Stimulated activated CD8-positive, alpha-beta memory T cell treated with anti-CD3 and anti-CD28 coated beads, Interleukin-7, amount 100 ng/mL, for 24 hours (primary cell): ENCODE data around the gene RNF183.
A peak's percentile ranks its signal among the peaks of the same experiment; 100 is the strongest.

Source experiments
- DNase-seq: peaks from one replicate; pipeline ENCODE4 v3.0.0-alpha.2; 2020; ENCODE audit warnings: low read depth

RNF183 gene, protein sequence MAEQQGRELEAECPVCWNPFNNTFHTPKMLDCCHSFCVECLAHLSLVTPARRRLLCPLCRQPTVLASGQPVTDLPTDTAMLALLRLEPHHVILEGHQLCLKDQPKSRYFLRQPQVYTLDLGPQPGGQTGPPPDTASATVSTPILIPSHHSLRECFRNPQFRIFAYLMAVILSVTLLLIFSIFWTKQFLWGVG

DNA sequence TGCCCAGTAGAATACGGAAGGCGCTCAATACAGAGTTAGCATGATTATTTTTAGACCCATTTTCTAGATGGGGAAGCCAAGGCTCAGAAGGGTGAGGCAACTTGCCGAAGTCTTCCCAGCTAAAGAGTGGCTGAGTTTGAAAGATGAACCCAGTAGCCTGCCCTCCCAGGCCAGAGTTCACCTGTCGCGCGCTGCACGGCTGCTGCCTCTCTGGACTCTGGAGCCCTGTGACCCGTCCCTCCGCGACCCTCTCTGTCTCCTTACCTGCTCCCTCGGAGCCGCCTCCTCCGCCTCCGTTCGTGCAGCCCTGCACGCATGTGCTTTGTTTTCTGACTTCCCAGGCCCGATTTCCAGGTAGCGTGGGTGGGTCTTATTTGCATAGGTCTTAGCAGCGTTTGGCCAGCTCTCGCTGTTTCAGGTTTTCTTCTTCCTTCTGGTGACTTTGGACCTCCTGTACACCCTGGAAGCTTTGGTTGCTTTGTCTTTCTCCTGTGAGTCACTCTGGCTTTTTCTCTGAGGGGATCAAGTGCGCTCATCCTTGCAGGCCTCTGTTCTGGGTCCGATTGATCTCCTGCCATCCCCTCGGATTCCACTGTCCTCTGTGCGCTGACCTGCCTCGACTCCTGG lies at the start of gene RNF183:
TSS of gene RNF183 (minus strand) at position 585 of the 627 bp plus-strand sequence. CDS start 5,192 bp downstream, outside the sequence.
- no peak for DNase-seq

DNA sequence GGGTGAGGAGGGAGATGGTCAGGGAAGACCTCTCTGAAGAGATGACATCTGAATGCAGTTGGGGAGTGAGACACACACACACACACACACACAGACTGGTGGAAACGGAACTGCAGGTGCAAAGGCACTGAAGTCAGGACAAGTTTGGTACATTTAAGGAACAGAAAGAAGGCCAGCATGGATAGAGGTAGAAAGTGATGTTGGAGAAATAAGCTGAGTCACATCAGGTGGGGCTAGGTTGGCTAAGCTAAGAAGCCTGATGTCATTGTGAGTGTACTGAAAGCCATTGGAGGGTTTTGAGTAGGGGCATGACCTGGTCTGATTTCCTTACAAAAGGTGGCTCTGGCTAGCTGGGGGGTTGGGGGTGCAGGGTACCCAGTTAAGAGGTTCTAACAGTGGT lies 49.2 kb upstream of the RNF183 start:
- DNase-seq, result no peak

DNA sequence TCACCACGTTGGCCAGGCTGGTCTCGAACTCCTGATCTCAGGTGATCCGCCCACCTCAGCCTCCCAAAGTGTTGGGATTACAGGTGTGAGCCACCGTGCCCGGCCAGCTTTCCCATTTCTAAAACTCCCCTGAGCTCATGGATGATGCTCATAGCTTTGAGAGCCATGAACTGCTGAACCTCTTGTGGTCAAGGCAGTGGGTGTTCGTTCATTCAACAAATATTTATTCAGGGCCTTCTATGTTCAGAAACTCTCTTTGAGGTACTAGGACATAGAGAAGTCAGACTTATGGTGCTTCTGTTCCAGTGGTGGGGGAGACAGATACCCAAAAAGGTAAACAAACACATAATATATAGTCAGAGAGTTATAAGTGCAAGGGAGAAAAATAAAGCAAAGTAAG lies 48.8 kb upstream of the RNF183 start:
- no peak for DNase-seq

DNA sequence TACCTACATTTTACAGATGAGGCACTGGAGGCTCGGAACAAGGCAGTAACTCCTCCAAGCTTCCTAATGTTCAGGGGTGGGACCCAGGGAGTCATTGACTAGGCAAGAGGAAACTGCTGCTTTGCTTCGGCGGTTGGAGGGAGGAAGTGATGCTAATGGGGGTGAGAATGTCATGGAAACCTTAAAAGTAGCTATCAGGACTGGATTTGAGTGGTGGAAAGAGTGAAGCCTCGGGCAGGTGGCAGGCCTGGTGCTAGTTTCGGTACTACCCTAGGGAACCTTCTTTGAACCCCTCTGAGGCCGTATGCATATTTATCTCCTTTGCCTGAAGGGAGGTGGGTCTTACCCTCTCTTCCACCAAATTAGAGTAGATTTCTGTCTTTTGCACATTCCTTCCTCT lies 47.8 kb upstream of the RNF183 start:
- DNase-seq, result no peak

DNA sequence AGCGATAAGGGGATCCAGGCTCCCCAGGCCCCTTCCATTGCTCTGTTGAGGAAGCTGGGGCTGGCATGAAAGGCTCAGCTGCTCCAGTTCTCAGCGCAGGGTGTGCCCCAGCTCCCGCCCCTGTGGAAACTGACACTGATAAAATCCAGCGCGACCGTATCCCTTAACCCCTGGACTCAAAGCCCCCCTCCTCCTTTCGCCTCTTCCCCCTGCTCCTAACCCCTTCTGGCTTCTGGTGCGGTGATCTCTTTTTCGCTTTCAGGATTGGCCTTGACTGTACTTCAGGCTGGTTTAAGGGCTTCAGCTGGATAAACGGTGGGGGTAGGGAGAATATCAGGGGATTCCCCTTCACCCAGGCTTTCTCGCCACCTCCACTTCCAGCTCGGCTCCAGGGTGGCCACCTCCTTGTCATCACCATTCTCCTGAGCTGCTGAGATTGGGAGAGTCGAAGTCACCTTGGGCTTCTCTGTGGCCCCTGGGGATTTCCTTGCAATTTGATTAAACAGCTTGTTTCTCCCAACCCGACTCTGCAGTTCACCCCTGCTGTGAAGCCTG lies 47.0 kb upstream of the RNF183 start:
- DNase-seq, result no peak

DNA sequence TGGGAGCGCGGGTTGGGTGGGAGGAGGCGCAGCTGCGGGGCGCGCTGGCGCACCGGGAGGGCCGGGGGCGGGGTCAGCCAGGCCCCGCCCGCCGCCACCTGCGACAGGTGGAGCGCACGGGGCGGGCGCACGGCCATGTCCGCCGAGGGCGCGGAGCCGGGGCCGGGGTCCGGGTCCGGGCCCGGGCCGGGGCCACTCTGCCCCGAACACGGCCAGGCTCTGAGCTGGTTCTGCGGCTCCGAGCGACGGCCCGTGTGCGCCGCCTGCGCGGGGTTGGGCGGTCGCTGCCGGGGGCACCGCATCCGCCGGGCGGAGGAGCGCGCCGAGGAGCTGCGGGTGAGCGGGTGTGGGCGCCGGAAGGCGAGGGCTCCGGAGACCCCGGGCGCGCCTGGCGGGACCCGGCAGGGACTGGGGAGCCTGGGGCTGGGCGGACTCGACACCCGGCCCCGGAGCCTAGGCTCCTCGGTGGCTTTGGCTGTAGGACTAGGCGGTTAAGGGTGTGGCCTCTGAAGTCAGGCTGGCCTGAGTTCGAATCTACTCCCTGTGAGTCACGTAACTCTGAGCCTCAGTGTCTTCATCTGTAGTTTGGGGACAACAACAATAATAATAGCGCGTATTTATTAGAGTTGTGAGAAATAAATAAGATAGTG lies 46.4 kb upstream of the RNF183 start, which contains the start of gene BSPRY:
TSS of gene BSPRY (plus strand) at position 97 of the 650 bp plus-strand sequence. CDS start at position 136, 39 bp downstream.
- DNase-seq, result no peak

DNA sequence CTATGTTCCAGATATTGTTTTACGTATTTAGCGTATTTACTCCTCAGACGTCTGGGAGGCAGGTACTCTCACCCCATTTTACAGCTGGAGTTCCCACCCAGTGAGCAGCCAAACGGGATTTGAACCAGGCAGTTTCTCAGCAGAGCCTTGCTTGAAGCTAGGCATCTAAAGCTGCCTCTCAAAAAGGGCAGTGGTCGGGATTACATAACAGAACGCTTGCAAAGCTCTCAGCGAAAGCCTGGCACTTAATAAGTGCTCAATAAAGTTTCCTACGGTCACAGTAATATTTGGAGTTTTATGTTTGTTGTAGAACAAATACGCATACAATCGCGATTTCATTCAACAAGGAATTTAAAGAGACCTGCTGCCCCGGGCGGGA lies 45.9 kb upstream of the RNF183 start:
- DNase-seq, result no peak

DNA sequence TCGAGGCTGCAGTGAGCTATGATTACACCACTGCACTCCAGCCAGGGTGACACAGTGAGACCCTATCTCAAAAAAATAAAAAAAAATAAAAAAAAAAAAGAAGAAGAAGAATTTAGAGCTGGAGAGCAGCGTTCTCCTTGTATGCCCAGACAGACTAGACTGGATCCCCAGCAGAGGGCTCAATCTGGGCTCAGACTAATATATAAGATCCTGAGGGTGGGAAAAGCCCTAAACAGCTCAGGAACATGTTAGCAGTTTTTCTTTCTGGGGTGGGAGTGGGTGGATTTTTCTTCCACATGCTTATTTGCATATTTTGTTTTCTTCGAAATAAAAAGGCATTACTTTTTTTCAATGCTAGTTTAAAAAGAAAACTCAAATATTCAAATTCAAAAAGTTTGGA lies 45.3 kb upstream of the RNF183 start:
- no peak for DNase-seq

DNA sequence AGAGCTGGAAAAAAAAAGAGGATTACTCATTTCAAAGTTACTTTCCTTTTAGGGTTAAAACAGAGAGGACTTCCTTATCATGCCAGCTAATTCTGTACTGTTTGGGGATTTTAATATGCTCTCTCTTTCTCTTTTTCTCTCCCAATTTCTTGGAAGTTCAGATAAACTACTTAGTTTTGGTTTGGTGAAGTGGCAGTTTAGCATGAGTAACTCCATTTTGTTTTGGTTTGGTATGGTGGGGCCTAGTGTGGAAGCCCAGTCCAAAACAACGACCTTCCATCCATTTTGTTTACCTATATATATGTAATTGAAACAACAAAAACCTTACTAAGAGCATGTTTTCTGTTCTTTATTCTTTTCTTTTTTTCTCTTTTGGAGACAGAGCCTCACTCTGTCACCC lies 42.5 kb upstream of the RNF183 start:
- DNase-seq, result no peak

DNA sequence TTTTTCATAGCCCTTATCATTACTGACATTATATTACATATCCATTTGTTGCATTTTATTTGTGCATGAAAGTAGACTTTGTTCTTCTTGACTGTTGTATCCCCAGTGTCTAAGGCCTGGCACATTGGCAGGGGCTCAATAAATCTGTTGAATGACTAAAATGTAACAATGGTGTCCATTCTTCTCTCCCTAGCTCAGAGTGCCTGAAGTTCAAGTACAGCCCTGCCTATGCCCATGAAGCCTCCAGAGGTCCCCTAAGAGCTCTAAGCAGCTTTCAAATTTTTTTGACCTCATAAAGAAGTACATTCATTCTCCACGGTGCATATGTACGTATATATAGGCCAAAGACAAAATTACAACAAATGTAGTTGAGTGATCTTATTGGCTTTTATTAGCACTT lies 42.0 kb upstream of the RNF183 start:
- DNase-seq, result no peak

DNA sequence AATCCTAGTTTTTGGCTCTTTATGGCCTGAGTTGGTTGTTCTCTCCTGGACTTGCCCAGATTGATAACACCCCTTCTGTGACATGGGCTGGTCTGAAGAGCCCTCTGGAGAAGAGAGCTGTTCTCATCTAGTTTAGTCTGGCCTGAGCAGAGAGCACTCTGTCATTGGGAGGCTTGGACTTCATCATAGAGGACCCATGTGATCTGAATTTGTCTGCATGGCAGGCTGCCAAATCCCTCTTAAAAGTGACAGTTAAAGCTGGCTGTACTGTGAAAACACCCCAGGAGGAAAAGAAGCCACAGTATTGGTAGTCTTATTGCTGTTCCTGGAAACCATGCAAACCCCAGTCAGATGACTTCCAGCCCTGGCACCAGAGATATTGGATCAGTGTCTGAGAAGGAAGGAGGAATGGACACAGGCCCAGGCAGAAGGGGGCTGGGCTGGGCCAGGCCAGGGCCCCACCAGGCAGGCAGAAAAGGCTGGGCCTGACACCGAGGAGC lies 40.6 kb upstream of the RNF183 start:
- no peak for DNase-seq

DNA sequence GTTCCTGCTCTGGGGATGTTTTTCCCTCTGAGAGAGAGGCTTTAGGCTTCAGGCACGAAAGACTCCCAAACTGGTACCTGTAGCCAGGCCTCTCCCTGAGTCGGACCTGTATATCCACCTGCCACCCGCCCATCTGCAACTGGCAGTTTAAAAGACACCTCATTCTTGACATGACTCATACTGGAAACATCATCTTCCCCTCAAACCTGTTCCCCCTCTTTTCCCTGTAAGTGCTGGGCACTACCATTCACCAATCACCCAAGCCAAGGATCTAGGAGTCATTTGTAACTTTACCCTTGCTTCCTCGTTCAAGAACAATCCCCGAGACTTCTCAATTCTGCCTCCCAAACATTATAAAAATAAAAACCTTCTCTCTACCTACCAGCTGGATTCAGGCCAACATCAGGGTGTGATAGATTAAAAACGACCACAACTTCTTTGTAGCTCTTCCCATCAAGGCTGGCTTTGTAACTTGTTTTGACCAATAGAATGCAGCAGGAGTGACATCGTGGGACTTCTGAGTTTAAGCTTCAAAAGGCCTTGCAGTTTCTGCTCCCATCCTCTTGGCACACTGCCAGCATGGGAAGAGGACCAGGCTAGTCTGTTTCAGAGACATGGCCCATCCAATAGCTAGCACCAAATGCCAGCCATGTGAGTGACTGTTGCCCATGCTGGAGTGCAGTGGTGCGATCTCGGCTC lies 38.7 kb upstream of the RNF183 start:
- no peak for DNase-seq

DNA sequence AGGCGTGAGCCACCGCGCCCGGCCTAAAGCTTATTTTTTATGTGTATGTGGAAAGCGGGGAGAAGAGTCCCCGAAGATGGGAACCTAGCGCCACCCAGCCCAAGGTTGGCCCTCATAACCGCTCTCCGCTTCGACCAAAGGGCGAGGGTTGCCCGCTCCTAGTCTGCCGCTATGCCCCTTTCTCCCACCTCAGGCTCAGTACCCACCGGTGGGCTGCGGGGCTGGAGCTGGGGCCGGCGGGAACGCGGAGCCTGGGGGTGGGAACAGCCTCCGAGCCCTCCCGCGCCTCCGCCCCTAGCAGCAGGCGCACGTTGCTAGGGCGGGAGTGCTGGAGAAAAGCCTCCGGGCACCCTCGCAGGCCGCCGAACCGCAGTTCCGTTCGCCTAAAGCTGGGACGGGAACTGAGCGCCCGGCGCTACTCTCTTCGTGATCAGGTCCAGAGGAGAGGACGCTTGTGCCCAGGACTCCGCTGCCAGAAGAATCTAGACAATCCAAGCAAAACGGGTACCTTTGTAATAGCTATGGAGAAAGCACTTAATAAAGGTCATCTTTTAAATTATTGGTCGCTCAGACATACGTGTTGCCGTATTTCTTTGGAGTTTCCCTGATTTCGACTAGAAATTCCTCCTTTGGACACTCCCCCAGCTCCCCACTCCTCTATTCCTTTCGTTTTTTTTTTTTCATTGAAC lies 37.0 kb upstream of the RNF183 start, which contains the start of gene WDR31:
TSS of gene WDR31 (minus strand) at position 265 of the 689 bp plus-strand sequence. CDS start 8,253 bp downstream, outside the sequence.
- DNase-seq, result peak; percentile 65

DNA sequence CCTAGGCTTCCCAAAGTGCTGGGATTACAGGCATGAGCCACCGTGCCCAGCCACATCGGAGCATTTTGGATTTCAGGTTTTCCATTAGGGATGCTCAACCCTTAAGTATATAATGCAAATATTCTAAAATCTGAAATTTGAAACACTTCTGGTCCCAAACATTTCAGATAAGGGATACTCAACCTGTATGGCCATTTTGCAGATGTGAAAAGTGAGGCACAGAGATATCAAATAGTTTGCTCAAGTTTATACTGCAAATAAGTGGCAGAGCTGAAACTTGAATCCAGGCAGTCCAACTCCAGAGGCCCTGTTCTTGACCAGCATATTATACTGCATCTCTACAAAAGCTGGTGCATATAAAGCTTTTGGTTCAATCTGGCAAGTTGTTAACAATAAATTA lies 34.5 kb upstream of the RNF183 start:
- no peak for DNase-seq

DNA sequence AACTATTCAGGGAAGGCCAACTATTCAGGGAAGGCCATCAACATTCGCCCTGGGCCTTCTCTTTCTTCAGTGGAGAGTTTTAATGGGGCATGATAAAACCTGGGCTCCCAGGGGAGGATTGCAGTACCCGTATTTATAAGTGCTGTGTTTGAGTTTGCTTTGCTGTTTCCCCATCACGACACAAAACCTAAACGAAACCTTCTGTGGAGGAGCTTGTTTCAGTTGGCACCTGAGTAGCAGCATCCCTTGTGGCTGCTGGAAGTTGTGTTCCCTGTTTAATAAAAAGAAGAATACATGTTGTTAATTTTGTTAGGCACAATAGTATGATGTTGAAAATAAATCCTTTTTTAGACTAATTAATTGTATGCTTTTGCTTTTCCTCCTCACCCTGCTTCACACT lies 28.6 kb upstream of the RNF183 start:
- DNase-seq, result no peak

DNA sequence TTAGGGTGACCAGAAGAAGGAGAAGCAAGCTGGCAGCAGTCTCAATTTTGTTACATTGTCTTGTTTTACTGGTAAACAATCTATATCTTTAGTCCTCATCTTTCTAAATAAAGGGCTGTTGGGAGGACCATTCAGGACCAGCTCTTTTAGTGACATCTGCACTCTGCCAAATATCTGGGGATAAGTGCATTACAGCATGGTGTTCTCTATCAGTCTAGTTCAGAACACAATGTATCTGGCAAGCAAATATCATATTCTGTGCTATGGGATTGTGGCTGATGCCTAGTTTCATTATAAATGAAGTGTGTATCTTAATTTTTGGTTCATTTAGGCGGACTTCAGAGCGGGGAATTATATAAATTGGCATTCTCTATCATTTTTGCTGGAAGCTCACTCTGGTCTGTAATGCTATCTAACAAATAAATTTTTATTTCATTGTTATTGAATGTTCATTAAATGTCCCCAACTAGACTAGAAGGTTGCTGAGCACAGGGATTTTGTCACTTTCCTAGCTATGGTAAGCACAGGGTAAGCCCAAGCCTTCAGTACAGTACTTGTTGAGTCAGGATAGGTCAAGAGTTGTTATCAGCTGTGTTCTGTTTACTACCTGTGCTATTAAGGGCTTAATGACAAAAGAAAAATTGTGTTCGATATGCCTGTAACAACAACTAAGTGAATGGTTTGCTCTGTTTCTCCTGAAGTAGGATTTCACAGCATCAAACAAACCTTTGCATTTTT lies 25.0 kb upstream of the RNF183 start:
- DNase-seq, result no peak

DNA sequence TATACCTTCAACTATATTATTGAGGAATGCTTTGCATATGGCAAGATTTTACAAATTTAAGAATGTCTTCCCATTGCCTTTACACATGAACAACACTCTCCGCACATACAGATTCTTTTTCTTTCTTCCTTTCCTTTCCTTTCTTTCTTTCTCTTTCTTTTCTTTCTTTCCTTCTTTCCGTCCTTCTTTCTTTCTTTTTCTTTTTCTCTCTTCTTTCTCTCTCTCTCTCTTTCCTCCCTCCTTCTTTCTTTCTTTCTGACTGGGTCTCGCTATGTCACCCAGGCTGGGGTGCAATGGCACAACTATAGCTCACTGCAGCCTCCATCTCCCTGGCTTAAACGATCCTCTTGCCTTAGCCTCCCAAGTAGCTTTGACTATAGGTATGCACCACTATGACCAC lies 23.1 kb upstream of the RNF183 start:
- no peak for DNase-seq

DNA sequence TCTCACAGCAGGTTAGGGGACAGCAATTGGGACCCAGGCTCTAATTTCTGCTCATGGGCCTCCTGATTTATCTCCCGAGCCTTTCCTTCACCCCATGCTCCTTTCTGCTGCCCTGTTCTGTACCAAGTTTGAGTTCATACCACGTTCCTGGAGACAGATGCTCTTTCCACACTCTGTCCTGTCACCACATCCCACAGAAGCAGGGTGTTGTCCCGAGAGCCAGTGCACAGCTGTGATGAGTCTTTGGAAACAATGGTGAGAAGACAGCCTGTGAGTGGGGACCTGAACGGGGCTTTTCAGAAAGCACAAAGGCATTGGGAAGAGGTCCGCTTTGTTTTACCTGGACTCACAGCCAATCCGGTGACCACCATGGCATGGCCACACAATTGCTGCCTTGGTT lies 19.5 kb upstream of the RNF183 start:
- DNase-seq, result no peak

DNA sequence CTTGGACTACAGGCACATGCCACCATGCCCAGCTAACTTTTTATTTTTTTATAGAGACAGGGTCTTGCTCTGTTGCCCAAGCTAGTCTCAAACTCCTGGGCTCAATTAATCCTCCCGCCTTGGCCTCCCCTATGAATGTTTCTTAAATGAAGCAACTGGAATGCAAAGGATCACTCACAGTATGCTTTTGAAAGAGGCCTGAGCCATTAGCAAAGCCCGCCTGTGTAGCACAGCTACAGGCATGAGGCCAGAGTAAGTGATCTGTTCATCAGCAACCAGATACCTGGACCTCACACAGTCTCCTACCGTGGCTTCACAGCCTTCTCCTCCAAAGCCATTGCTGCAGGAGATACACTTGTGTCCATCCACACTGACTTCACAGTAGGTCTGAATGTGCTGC lies 16.9 kb upstream of the RNF183 start:
- DNase-seq, result no peak

DNA sequence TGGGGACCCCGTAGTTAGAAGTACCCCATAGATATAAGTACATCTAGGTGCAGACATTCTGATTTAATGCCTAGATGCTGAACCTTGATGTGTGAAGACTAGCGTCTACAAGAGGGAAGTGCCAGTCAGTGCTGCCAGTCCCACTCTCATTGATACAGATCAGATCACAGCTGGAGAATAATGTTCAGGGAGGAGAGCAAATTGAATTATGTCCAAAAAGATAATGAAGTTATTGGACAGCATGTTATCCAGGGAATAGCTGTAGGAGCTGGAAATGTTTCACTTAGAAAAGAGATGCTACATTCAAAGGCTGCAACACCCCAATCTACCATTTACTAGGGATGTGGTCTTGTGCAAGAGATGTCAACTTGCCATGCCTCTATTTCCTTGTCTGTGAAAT lies 15.9 kb upstream of the RNF183 start:
- DNase-seq, result no peak

DNA sequence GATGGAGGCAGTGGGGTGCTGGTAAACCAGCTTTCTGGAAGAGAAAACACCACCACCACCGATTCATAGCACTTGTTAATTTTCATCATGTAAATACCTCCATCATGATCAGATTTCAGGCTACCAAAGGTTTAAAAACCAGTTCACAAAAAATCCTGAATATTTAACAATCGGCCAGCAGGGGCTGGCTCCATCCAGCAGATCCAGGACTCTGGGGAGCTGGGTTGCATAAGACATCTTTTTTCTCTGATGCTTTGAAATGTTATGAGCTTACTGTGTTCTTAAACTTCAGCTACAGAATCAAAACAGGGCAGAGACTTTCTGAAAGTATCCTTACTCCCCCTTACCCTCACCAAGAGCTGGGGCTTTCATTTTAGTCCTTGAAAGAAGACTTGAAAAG lies 14.6 kb upstream of the RNF183 start:
- no peak for DNase-seq
